ENCODE results near the gene SLC35D3. TPM values are rescaled to one million over a fixed set of nuclear protein-coding genes. Genes with fewer than 3 reads are reported as not detected.
A peak's percentile ranks its signal among the peaks of the same experiment; 100 is the strongest.

Gene SLC35D3
- total and polyA plus RNA-seq, 2 donors (not counting 3 experiments of a cell fraction or from before 2014, with no cell fraction given), result not detected

- CTCF ChIA-PET, result interaction anchor here (1.0 to 1.9 kb wide), 4 partner anchors 9 to 674 kb away, joined by 4 to 8 read pairs (median 8); no protein-coding TSS in a partner anchor
- TF ChIP-seq CTCF (IDR thresholded peaks at IDR 0.05; ENCODE audit: extremely low read depth in 1 of 2, insufficient read depth in 1 of 2, low read depth in 1 of 2, low read length in 2 of 2), result peak; percentile 55 to 57
- no peak for TF ChIP-seq MYC (IDR thresholded peaks at IDR 0.05; ENCODE audit: low read depth, low read length)
- Histone ChIP-seq H3K9me1 (replicated peaks; ENCODE audit: control insufficient read depth, extremely low read depth, insufficient read depth, low read length) (no peaks in the 10 kb centered on the region), H3K4me1 (ENCODE audit: control insufficient read depth, extremely low read depth, insufficient read depth, low read length) (no peaks in the 10 kb centered on the region), H3K27me3 (ENCODE audit: control insufficient read depth in 2 of 2, insufficient read depth in 2 of 2, low read length in 2 of 2) (peaks cover 0 to 10% of the 10 kb centered on the region in 2 experiments), H3K9ac (replicated peaks; ENCODE audit: extremely low read depth, insufficient read depth, low read length) (no peak overlapping the region), H3K79me2 (ENCODE audit: control insufficient read depth, insufficient read depth, low read length) (no peaks in the 10 kb centered on the region), H3K9me3 (replicated peaks; ENCODE audit: control insufficient read depth, insufficient read depth, low read length) (no peaks in the 10 kb centered on the region), H3K4me3 (replicated peaks in 1 of 3; ENCODE audit: insufficient read depth in 1 of 3, low read depth in 1 of 3, low read length in 3 of 3) (no peak overlapping the region), H4K20me1 (replicated peaks; ENCODE audit: control insufficient read depth, extremely low read depth, insufficient read depth, low read length) (no peaks in the 10 kb centered on the region), H3K4me2 (ENCODE audit: insufficient read depth, low read length) (no peak overlapping the region), H2AFZ (ENCODE audit: low read depth, low read length) (no peak overlapping the region), H3K36me3 (ENCODE audit: control insufficient read depth in 2 of 2, extremely low read depth in 1 of 2, insufficient read depth in 2 of 2, low read length in 2 of 2) (no peaks in the 10 kb centered on the region), H3K27ac (ENCODE audit: insufficient read depth, low read depth, low read length) (no peak overlapping the region)
- POLR2A ChIA-PET, result no interaction called here
- DNase-seq (ENCODE audit: low read depth, low spot score) (peak; percentile 65), FAIRE-seq (peak; percentile 85)
- BruUV-seq (replicated peaks), result no TSS peak
- intact Hi-C loops (cut with micrococcal nuclease), result loop anchor here (1.0 kb wide), 3 partner anchors 46 to 673 kb away; no protein-coding TSS in a partner anchor
- dilution Hi-C loops (cut with MboI; ENCODE audit: extremely low pct_ligation_motif_present, low sequenced_read_pairs), result no loop called here
Observed at GRCh38 chr6:136967876-136968752, 46.0 kb downstream of the SLC35D3 start.

GRCh38 chr6:136968837-136969236 lies 46.7 kb downstream of the SLC35D3 start:
- Histone ChIP-seq H3K9me1 (replicated peaks; ENCODE audit: control insufficient read depth, extremely low read depth, insufficient read depth, low read length) (no peaks in the 10 kb centered on the region), H3K4me1 (ENCODE audit: control insufficient read depth, extremely low read depth, insufficient read depth, low read length) (no peaks in the 10 kb centered on the region), H3K79me2 (ENCODE audit: control insufficient read depth, insufficient read depth, low read length) (no peaks in the 10 kb centered on the region), H3K4me3 (replicated peaks in 1 of 3; ENCODE audit: insufficient read depth in 1 of 3, low read depth in 1 of 3, low read length in 3 of 3) (no peak overlapping the region), H3K27me3 (ENCODE audit: control insufficient read depth in 2 of 2, insufficient read depth in 2 of 2, low read length in 2 of 2) (peaks cover 0 to 5% of the 10 kb centered on the region in 2 experiments), H4K20me1 (replicated peaks; ENCODE audit: control insufficient read depth, extremely low read depth, insufficient read depth, low read length) (no peaks in the 10 kb centered on the region), H3K4me2 (ENCODE audit: insufficient read depth, low read length) (no peak overlapping the region), H3K27ac (ENCODE audit: insufficient read depth, low read depth, low read length) (no peak overlapping the region), H3K9ac (replicated peaks; ENCODE audit: extremely low read depth, insufficient read depth, low read length) (no peak overlapping the region), H3K9me3 (replicated peaks; ENCODE audit: control insufficient read depth, insufficient read depth, low read length) (no peaks in the 10 kb centered on the region), H3K36me3 (ENCODE audit: control insufficient read depth in 2 of 2, extremely low read depth in 1 of 2, insufficient read depth in 2 of 2, low read length in 2 of 2) (no peaks in the 10 kb centered on the region), H2AFZ (ENCODE audit: low read depth, low read length) (no peak overlapping the region)
- intact Hi-C loops (cut with micrococcal nuclease) (loop anchor here (1.0 kb wide), 3 partner anchors 45 to 672 kb away; no protein-coding TSS in a partner anchor), dilution Hi-C loops (cut with MboI; ENCODE audit: extremely low pct_ligation_motif_present, low sequenced_read_pairs) (no loop called here)
- ChIA-PET CTCF (interaction anchor here (1.0 to 1.9 kb wide), 4 partner anchors 10 to 673 kb away, joined by 4 to 8 read pairs (median 8); no protein-coding TSS in a partner anchor), POLR2A (no interaction called here)
- FAIRE-seq (no peak), DNase-seq (ENCODE audit: low read depth, low spot score) (no peak)
- TF ChIP-seq JUN (IDR thresholded peaks at IDR 0.05; ENCODE audit: borderline replicate concordance, insufficient read depth, insufficient read length, low read depth) (no peak), GATA2 (IDR thresholded peaks at IDR 0.05; ENCODE audit: insufficient read depth, insufficient read length, low read depth, low read length) (no peak), MYC (IDR thresholded peaks at IDR 0.05; ENCODE audit: low read depth, low read length) (no peak), MAX (IDR thresholded peaks at IDR 0.05; ENCODE audit: insufficient read depth, insufficient read length) (no peak), POLR2A (IDR thresholded peaks at IDR 0.05; ENCODE audit: low read depth, low read length) (no peak), POLR2AphosphoS5 (IDR thresholded peaks at IDR 0.05; ENCODE audit: insufficient read depth, low read depth, low read length) (no peak), CTCF (IDR thresholded peaks at IDR 0.05; ENCODE audit: extremely low read depth in 1 of 2, insufficient read depth in 1 of 2, low read depth in 1 of 2, low read length in 2 of 2) (no peak), EZH2 (IDR thresholded peaks at IDR 0.05; ENCODE audit: borderline replicate concordance, low read depth, low read length, severe bottlenecking) (no peak), FOS (IDR thresholded peaks at IDR 0.05; ENCODE audit: borderline replicate concordance, insufficient read depth, low read length) (no peak)
- BruUV-seq (replicated peaks), result no TSS peak

Measured in endothelial cell of umbilical vein (primary cell).